Left ventricle myocardium inferior (tissue), 1 donor: Measurements from ENCODE around the gene OR6C2. TPM values are rescaled to one million over a fixed set of nuclear protein-coding genes. Genes with fewer than 3 reads are reported as not detected.

Experiments
- DNase-seq: peaks from one replicate; pipeline ENCODE4 v3.0.0-alpha.2; 2020
- H3K27ac ChIP-seq: fragments of 200-600 bp; replicated peaks from 2 replicates; pipeline ENCODE4 v1.8.0; 2021
- H3K27me3 ChIP-seq: fragments of 200-600 bp; 2 replicates; pipeline ENCODE4 v1.8.0; 2021; ENCODE audit warnings: low read depth
- H3K36me3 ChIP-seq: fragments of 200-600 bp; 2 replicates; pipeline ENCODE4 v1.8.0; 2021
- H3K4me1 ChIP-seq: fragments of 200-600 bp; 2 replicates; pipeline ENCODE4 v1.8.0; 2021
- H3K4me3 ChIP-seq: fragments of 200-600 bp; 2 replicates; pipeline ENCODE4 v1.8.0; 2021; ENCODE audit warnings: mild to moderate bottlenecking, moderate library complexity
- H3K9me3 ChIP-seq: fragments of 200-600 bp; replicated peaks from 2 replicates; pipeline ENCODE4 v1.8.0; 2021
- intact Hi-C: fragments of 100-400 bp; cut with micrococcal nuclease; formaldehyde crosslinking; loops from one replicate; pipeline ENCODE4 v1.11.0; 2022
- total RNA-seq: library from RNA; stranded (reverse); fragmentation: NEBNext Ultra II Directional; extraction: Animal tissue kit (Norgen Biotek cat#: 25700); gene quantifications from one replicate; pipeline ENCODE4 v1.2.1, GENCODE V29; 2021
- TF ChIP-seq, protein P1 (sequence below): fragments of 200-600 bp; IDR thresholded peaks from 2 replicates; pipeline ENCODE4 v1.8.0; 2021; ENCODE audit warnings: antibody characterized with exemption, mild to moderate bottlenecking, borderline replicate concordance
- donor health status: DM: no; HTN: yes; CAD: no; lungs with severe emphysema.

Gene OR6C2
- total RNA-seq, 1 donor from 2014 or later, result not detected

DNA sequence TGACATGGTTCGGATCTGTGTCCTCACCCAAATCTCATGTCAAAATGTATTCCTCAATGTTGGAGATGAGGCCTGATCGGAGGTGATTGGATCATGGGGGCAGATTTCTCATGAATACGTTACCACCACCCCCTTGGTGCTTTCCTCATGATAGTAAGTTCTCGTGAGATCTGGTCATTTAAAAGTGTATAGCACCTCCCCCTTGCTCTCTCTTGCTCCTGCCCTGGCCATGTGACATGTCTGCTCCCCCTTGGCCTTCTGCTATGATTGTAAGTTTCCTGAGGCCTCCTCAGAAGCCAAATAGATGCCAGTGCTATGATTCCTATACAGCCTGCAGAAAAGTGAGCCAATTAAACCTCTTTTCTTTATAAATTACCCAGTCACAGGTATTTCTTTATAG lies 55.4 kb downstream of the OR6C2 start:
- H3K9me3 ChIP-seq, result no peaks in the 10 kb centered on the region
- no peak overlapping the region for H3K27ac ChIP-seq
- H3K4me1 ChIP-seq, result no peaks in the 10 kb centered on the region
- H3K4me3 ChIP-seq, result no peak overlapping the region
- TF ChIP-seq, protein P1, sequence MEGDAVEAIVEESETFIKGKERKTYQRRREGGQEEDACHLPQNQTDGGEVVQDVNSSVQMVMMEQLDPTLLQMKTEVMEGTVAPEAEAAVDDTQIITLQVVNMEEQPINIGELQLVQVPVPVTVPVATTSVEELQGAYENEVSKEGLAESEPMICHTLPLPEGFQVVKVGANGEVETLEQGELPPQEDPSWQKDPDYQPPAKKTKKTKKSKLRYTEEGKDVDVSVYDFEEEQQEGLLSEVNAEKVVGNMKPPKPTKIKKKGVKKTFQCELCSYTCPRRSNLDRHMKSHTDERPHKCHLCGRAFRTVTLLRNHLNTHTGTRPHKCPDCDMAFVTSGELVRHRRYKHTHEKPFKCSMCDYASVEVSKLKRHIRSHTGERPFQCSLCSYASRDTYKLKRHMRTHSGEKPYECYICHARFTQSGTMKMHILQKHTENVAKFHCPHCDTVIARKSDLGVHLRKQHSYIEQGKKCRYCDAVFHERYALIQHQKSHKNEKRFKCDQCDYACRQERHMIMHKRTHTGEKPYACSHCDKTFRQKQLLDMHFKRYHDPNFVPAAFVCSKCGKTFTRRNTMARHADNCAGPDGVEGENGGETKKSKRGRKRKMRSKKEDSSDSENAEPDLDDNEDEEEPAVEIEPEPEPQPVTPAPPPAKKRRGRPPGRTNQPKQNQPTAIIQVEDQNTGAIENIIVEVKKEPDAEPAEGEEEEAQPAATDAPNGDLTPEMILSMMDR, result no peak
- H3K27me3 ChIP-seq, result no peaks in the 10 kb centered on the region
- DNase-seq, result no peak
- no peaks in the 10 kb centered on the region for H3K36me3 ChIP-seq
- intact Hi-C loops, result no loop called here

DNA sequence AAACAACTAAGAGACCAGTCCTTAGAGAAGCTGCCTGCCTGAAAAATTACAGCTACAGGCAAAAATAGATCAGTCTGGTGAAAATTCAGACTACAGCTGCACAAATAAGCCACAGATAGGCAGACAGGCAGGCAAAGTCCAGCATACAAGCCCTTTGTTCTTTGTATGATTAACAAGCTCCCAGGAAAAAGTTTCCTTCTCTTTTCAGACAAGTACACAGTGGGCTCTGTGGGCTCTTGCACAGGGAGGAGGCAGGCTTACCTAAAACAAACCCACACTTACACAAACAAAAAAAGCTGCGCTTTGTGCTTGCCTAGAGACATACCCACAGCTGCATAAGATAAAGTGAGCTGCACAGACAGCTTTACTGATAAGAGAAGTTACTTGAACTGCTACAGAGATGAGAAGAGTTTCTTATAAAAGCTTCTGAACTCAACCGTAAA lies 56.0 kb downstream of the OR6C2 start:
- Histone ChIP-seq H3K27me3 (no peaks in the 10 kb centered on the region), H3K4me3 (no peak overlapping the region), H3K36me3 (no peaks in the 10 kb centered on the region), H3K4me1 (no peaks in the 10 kb centered on the region), H3K27ac (no peak overlapping the region), H3K9me3 (peaks cover 2% of the 10 kb centered on the region)
- intact Hi-C loops, result no loop called here
- TF ChIP-seq, protein P1, result no peak
- DNase-seq, result no peak

DNA sequence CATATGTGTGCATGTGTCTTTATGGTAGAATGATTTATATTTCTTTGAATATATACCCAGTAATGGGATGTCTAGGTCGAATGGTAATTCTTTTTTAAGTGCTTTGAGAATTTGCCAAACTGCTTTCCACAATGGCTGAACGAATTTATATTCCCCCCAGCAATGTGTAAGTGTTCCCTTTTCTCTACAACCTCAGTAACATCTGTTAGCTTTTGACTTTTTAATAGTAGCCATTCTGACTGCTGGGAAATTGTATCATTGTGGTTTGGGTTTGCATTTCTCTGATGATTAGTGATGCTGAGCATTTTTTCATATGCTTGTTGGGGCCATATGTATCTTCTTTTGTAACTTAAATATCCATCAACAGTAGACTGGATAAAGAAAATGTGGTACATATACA lies 57.7 kb downstream of the OR6C2 start:
- Histone ChIP-seq H3K27ac (no peak overlapping the region), H3K27me3 (no peaks in the 10 kb centered on the region), H3K4me3 (no peak overlapping the region), H3K9me3 (peaks cover 7% of the 10 kb centered on the region), H3K36me3 (no peaks in the 10 kb centered on the region), H3K4me1 (no peaks in the 10 kb centered on the region)
- TF ChIP-seq, protein P1, result no peak
- no peak for DNase-seq
- intact Hi-C loops, result no loop called here

Other genes with a start within 250 kb of the OR6C2 start
- gene OR10A7, start 223.1 kb upstream of the OR6C2 start, total RNA-seq, result not detected
- not detected for gene OR6C74, start 199.5 kb upstream of the OR6C2 start, total RNA-seq
- not detected for gene OR6C6, start 147.5 kb upstream of the OR6C2 start, total RNA-seq
- not detected for gene OR6C1, start 129.7 kb upstream of the OR6C2 start, total RNA-seq
- gene OR6C3, start 113.3 kb upstream of the OR6C2 start, total RNA-seq, result not detected
- gene OR6C75, start 81.1 kb upstream of the OR6C2 start, total RNA-seq, result not detected
- not detected for gene OR6C65, start 43.5 kb upstream of the OR6C2 start, total RNA-seq
- not detected for gene OR6C76, start 17.8 kb upstream of the OR6C2 start, total RNA-seq
- not detected for gene OR6C70, start 26.1 kb downstream of the OR6C2 start, total RNA-seq
- not detected for gene OR6C68, start 48.3 kb downstream of the OR6C2 start, total RNA-seq
- gene OR6C4, start 105.5 kb downstream of the OR6C2 start, total RNA-seq, result not detected
- not detected for gene OR2AP1, start 128.4 kb downstream of the OR6C2 start, total RNA-seq
- not detected for gene OR10P1, start 192.8 kb downstream of the OR6C2 start, total RNA-seq